LHCN-M2 (cell line): ENCODE data around the gene BUB1. TPM values are rescaled to one million over a fixed set of nuclear protein-coding genes. Genes with fewer than 3 reads are reported as not detected.
"Not testable (repeated sequence)": the region's sequence is repeated elsewhere in the genome, so short reads cannot be mapped to it uniquely, and the experiment has no call there.

ENCODE experiments used
- DNase-seq: peaks from one replicate; pipeline ENCODE4 v3.0.0-alpha.2; 2012; ENCODE audit warnings: low read depth
- polyA plus RNA-seq: library from polyadenylated mRNA; unstranded; fragments of >200 nt; gene quantifications from one replicate; pipeline ENCODE4 v1.2.1, GENCODE V29; 2012; ENCODE audit warnings: missing spikeins
- total RNA-seq: library from RNA; depleted of rRNA; stranded (reverse); fragments of >200 nt; gene quantifications from 2 replicates; pipeline ENCODE4 v1.2.3, GENCODE V29; 2014; rRNA removed

BUB1 gene
- total RNA-seq = 85.4 and 104 TPM in 2 replicates
- polyA plus RNA-seq = 19.2 TPM

GRCh38 chr2:110677530-110678456, at the start of gene BUB1:
Gene BUB1 (minus strand): TSS chr2:110678063. CDS start chr2:110677995, 68 bp downstream.
- DNase-seq = peak; percentile 95

- DNase-seq = no peak
Observed at GRCh38 chr2:110726285-110726684, 48.4 kb upstream of the BUB1 start.

- no peak for DNase-seq
Observed at GRCh38 chr2:110725859-110726258, 48.0 kb upstream of the BUB1 start.

- DNase-seq = no peak
Observed at GRCh38 chr2:110725370-110725769, 47.5 kb upstream of the BUB1 start.

GRCh38 chr2:110724820-110725219, 47.0 kb upstream of the BUB1 start:
- no peak for DNase-seq

- DNase-seq = no peak
Observed at GRCh38 chr2:110720547-110720946, 42.7 kb upstream of the BUB1 start.

GRCh38 chr2:110718990-110719389, 41.1 kb upstream of the BUB1 start:
- DNase-seq = no peak

GRCh38 chr2:110718382-110718781, 40.5 kb upstream of the BUB1 start:
- DNase-seq = no peak

GRCh38 chr2:110717734-110718133, 39.9 kb upstream of the BUB1 start:
- DNase-seq = no peak

GRCh38 chr2:110716959-110717645, 39.2 kb upstream of the BUB1 start:
- peak; percentile 66 for DNase-seq

GRCh38 chr2:110714452-110715224, 36.8 kb upstream of the BUB1 start:
- no peak for DNase-seq

GRCh38 chr2:110713513-110714362, 35.9 kb upstream of the BUB1 start:
- peak; percentile 2 for DNase-seq

- DNase-seq = no peak
Observed at GRCh38 chr2:110712737-110713136, 34.9 kb upstream of the BUB1 start.

GRCh38 chr2:110708455-110708854, 30.6 kb upstream of the BUB1 start:
- no peak for DNase-seq

GRCh38 chr2:110707386-110707965, 29.6 kb upstream of the BUB1 start:
- DNase-seq = no peak

- DNase-seq = no peak
Observed at GRCh38 chr2:110702514-110703380, 24.9 kb upstream of the BUB1 start.

GRCh38 chr2:110698253-110698652, 20.4 kb upstream of the BUB1 start:
- DNase-seq = not testable (repeated sequence)

GRCh38 chr2:110695146-110695898, 17.5 kb upstream of the BUB1 start:
- DNase-seq = not testable (repeated sequence)
